Activated T-helper 17 cell treated with anti-CD3 and anti-CD28 coated beads, Interleukin-2, amount 50 U/mL, for 72 hours (primary cell): ENCODE results near the gene SPTBN1. TPM values are rescaled to one million over a fixed set of nuclear protein-coding genes. Genes with fewer than 3 reads are reported as not detected.
A peak's percentile ranks its signal among the peaks of the same experiment; 100 is the strongest.
"Not testable (repeated sequence)": the region's sequence is repeated elsewhere in the genome, so short reads cannot be mapped to it uniquely, and the experiment has no call there.

Experiments used
- ATAC-seq: fragments of 150-1000 bp; cut with Tn5 transposase; replicated peaks from 2 replicates; pipeline ENCODE4 v1.10.0; 2021; ENCODE audit warnings: mild to moderate bottlenecking, moderate library complexity
- H3K27ac Mint-ChIP-seq: one replicate; pipeline ENCODE4 v1.8.0; 2022; ENCODE audit warnings: mixed read lengths
- H3K27me3 Mint-ChIP-seq: one replicate; pipeline ENCODE4 v1.8.0; 2022; ENCODE audit warnings: mixed read lengths
- H3K36me3 Mint-ChIP-seq: one replicate; pipeline ENCODE4 v1.8.0; 2022; ENCODE audit warnings: low read depth, mild to moderate bottlenecking, mixed read lengths
- H3K4me1 Mint-ChIP-seq: one replicate; pipeline ENCODE4 v1.8.0; 2022; ENCODE audit warnings: mixed read lengths
- H3K4me3 Mint-ChIP-seq: one replicate; pipeline ENCODE4 v1.8.0; 2022; ENCODE audit warnings: mild to moderate bottlenecking, mixed read lengths
- H3K9me3 Mint-ChIP-seq: one replicate; pipeline ENCODE4 v1.8.0; 2022; ENCODE audit warnings: mixed read lengths
- total RNA-seq, 2 donors: library from RNA; stranded (reverse); gene quantifications; one replicate each; pipeline ENCODE4 v1.2.3, GENCODE V29; 2022

The SPTBN1 gene
- total RNA-seq, 2 donors from 2014 or later, result 85.3 to 101 TPM

DNA sequence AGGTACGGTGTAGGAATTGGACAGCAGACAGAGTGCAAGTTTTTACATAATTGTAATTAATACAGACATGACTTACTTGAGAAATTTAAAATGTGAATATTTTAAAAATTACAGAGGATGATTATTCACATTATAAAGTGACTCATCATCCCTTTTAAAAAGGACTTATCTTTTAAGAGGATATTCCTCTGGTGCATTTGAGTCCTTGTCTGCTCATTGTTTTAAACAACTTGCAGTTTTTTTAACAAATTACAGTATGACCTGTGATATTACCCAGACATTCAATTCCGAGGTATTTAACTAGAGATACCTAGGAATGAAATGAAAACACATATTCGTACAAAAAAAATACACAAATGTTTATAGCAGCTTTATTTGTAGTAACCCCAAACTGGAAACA is 38.0 kb downstream of the SPTBN1 start:
- Mint-ChIP-seq H3K4me3 (no peak overlapping the region), H3K27me3 (peaks cover 19% of the 10 kb centered on the region), H3K4me1 (no peaks in the 10 kb centered on the region), H3K9me3 (no peaks in the 10 kb centered on the region), H3K36me3 (no peaks in the 10 kb centered on the region), H3K27ac (no peak overlapping the region)
- ATAC-seq, result no peak

DNA sequence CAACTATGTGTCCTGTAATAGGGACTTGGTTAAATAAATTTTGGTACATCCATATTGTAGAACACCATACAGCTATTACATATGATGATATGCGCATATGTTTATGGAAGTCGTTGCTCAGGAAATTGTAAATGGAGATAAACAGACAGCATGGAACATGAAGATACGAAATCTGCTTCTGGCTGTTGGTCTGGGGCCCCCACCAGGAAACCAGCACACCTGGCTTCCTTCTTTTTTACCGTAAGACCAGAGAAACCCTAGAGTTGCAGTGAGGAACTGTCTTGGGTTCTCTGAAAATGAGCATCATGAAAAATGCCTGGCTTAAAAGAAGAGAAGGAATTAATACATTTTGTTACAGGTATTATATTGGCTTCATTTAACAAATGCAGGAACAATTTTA is 40.8 kb downstream of the SPTBN1 start:
- Mint-ChIP-seq H3K27me3 (peaks cover 14% of the 10 kb centered on the region), H3K27ac (no peak overlapping the region), H3K4me3 (no peak overlapping the region), H3K9me3 (no peaks in the 10 kb centered on the region), H3K4me1 (no peaks in the 10 kb centered on the region), H3K36me3 (no peaks in the 10 kb centered on the region)
- ATAC-seq, result no peak

- Mint-ChIP-seq H3K4me3 (no peak overlapping the region), H3K27ac (no peak overlapping the region), H3K9me3 (no peaks in the 10 kb centered on the region), H3K27me3 (peaks cover 14% of the 10 kb centered on the region), H3K4me1 (no peaks in the 10 kb centered on the region), H3K36me3 (no peaks in the 10 kb centered on the region)
- no peak for ATAC-seq
These were observed 41.9 kb downstream of the SPTBN1 start for GRCh38 chr2:54497763-54498680.

- ATAC-seq, result no peak
- Mint-ChIP-seq H3K9me3 (no peaks in the 10 kb centered on the region), H3K36me3 (no peaks in the 10 kb centered on the region), H3K4me1 (no peaks in the 10 kb centered on the region), H3K4me3 (no peak overlapping the region), H3K27me3 (peaks cover 5% of the 10 kb centered on the region), H3K27ac (no peak overlapping the region)
These were observed 43.5 kb downstream of the SPTBN1 start for GRCh38 chr2:54499661-54500060.

DNA sequence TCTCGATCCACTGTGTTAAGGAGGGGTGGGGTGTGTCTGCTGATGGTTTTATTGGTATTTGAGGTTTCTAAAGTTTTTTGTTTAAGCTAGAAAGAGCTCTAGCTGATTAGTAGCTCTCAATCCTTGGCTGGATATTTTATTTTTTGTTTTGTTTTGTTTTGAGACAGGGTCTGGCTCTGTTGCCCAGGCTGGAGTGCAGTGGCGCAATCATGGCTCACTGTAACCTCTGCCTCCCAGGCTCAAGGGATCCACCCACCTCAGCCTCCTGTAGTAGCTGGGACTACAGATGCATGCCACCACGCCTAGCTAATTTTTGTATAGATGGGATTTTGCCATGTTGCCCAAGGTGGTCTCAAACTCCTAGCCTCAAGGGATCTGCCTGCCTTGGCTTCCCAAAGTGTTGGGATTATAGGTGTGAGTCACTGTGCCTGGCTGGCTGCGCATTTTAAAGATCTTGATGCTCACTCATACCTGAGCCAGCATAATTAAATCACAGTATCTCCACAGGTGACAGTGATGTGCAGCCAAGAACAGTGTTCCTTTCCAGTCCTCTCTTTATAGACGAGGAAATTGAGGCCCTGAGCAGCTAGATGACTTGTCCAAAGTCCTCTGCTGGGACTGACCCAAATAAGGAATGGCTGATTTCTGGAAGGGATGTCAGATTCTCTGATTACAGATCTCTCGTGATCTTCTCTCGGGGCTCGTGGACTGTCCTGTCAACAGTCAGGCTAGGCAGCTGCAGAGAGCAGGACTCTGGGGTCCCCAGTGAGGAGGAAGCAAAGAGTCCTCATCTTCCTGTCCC is 44.5 kb downstream of the SPTBN1 start:
- Mint-ChIP-seq H3K27me3 (no peaks in the 10 kb centered on the region), H3K27ac (no peak overlapping the region), H3K9me3 (no peaks in the 10 kb centered on the region), H3K36me3 (no peaks in the 10 kb centered on the region), H3K4me1 (no peaks in the 10 kb centered on the region), H3K4me3 (no peak overlapping the region)
- no peak for ATAC-seq

GRCh38 chr2:54502731-54503130 is 46.6 kb downstream of the SPTBN1 start:
- Mint-ChIP-seq H3K4me3 (no peak overlapping the region), H3K9me3 (no peaks in the 10 kb centered on the region), H3K27ac (no peak overlapping the region), H3K4me1 (no peaks in the 10 kb centered on the region), H3K36me3 (no peaks in the 10 kb centered on the region), H3K27me3 (no peaks in the 10 kb centered on the region)
- no peak for ATAC-seq

GRCh38 chr2:54503192-54503591 is 47.1 kb downstream of the SPTBN1 start:
- no peaks in the 10 kb centered on the region for H3K9me3 Mint-ChIP-seq
- H3K36me3 Mint-ChIP-seq, result no peaks in the 10 kb centered on the region
- H3K4me1 Mint-ChIP-seq, result no peaks in the 10 kb centered on the region
- ATAC-seq, result peak; percentile 39
- no peak overlapping the region for H3K27ac Mint-ChIP-seq
- no peak overlapping the region for H3K4me3 Mint-ChIP-seq
- no peaks in the 10 kb centered on the region for H3K27me3 Mint-ChIP-seq

DNA sequence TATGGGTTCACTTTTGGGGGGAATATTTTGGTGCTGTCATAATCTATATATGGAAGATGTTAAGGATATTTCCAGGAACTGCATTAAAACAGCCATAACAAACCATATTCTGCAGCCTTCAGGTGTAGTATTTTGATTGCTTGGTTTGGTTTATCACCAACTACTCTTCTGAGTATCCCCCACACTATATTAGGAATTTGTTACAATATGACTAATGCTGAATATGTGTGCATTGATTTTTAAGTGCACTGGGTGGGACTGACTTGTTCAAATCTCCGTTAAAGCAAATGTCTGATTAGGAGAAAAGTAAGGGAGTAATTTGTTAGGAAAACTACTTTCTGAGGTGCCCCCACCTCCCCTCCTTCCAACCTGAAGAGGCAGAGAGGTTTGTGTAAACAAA is 47.7 kb downstream of the SPTBN1 start:
- no peaks in the 10 kb centered on the region for H3K4me1 Mint-ChIP-seq
- H3K36me3 Mint-ChIP-seq, result no peaks in the 10 kb centered on the region
- no peak for ATAC-seq
- no peak overlapping the region for H3K27ac Mint-ChIP-seq
- H3K9me3 Mint-ChIP-seq, result no peaks in the 10 kb centered on the region
- H3K27me3 Mint-ChIP-seq, result no peaks in the 10 kb centered on the region
- H3K4me3 Mint-ChIP-seq, result no peak overlapping the region

DNA sequence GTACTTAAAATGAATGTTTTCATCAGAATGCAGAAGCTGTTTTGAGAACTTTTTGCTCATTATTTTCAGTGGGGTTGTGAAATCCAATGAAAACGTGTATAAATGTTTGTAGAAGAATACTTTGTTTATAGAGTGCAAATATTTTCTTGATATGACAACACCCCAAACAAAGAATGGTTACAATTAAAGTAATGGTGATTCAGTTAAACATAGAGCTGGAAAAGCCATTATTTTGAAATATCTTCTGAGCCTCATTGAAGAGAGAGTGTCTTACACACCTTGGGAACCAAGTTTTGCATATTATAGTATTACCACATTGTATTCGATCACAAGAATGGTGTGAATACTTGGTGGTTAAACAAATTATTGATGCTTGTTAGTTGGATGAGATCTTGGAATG is 48.7 kb downstream of the SPTBN1 start:
- Mint-ChIP-seq H3K9me3 (no peaks in the 10 kb centered on the region), H3K36me3 (no peaks in the 10 kb centered on the region), H3K4me3 (no peak overlapping the region), H3K27me3 (no peaks in the 10 kb centered on the region), H3K27ac (no peak overlapping the region), H3K4me1 (no peaks in the 10 kb centered on the region)
- ATAC-seq, result no peak

DNA sequence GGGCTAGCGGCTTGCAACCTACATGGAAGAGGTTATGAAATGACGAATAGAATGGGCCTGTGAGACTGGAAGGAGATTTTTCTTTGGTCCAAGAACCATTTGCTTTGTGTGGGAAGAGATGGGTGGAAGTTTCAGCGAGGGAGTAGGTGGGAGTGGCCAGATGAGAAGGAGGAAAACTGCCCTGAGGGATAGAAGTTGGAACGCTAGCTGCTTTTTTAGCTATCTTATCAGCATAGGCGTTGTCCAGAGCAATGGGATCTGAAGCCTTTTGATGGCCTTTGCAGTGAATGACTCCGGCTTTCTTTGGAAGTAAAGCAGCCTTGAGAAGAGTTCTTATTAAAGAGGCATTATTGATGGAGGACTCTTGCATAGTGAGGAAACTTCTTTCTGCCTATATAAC is 52.4 kb downstream of the SPTBN1 start:
- ATAC-seq, result no peak
- Mint-ChIP-seq H3K4me1 (no peaks in the 10 kb centered on the region), H3K27me3 (no peaks in the 10 kb centered on the region), H3K27ac (no peak overlapping the region), H3K36me3 (no peaks in the 10 kb centered on the region), H3K9me3 (no peaks in the 10 kb centered on the region), H3K4me3 (no peak overlapping the region)

DNA sequence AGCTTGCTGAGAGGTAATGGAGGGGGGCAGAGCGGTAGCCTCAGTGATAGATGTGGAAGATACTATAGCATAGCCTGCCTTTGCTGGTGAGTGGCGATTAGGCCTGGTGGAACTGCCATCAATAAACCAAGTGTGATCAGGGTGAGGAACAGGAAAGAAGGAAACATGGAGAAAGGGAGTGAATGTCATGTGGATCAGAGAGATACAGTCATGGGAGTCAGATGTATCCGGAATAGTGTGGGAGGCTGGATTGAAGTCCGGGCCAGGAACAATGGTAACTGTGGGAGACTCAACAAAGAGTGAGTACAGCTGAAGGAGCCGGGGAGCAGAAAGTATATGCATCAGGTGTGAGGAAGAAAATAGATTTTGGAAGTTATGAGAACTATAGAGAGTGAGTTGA is 52.9 kb downstream of the SPTBN1 start:
- ATAC-seq, H3K27ac Mint-ChIP-seq, H3K9me3 Mint-ChIP-seq, H3K36me3 Mint-ChIP-seq, H3K4me3 Mint-ChIP-seq, H3K27me3 Mint-ChIP-seq, H3K4me1 Mint-ChIP-seq: not testable (repeated sequence)

DNA sequence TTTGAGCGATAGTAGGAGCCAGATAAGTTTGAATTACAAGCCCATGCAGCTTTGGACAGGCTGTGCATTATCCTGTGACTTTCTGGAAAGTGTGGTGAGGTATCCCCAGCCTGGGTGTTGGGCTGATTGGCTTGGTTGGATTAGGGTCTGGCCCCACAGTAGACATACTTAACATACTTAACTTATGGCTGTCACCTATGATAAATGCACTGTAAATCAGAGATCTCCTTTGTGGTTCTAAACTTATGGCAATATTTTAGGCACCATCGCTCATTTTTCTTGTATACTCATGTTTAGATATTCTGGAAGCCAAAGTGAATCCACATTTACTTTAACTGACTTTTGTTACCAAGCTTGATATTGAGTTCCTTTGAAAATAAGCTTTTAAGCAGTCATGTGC is 54.8 kb downstream of the SPTBN1 start:
- no peak overlapping the region for H3K4me3 Mint-ChIP-seq

DNA sequence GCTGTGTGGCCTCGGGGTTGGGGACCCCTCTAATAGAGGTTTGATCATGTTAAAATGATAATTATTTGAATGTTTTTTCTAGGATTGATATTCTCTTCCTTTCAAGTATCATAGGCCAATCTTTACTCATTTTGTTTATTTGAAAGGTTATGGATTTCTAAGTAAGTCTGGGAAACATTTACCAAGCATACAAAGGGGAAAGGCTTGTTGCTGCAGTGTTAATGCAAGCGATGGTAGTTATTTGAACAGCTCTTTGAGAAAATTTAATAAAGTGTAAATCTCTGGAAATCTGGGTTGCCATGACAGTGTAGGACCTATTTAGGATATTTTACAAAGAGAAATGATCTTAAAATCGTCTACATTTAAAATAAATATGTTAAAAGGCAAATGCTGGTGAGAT is 56.1 kb downstream of the SPTBN1 start:
- Mint-ChIP-seq H3K4me3 (no peak overlapping the region), H3K4me1 (no peaks in the 10 kb centered on the region), H3K9me3 (no peaks in the 10 kb centered on the region), H3K36me3 (no peaks in the 10 kb centered on the region), H3K27me3 (no peaks in the 10 kb centered on the region), H3K27ac (no peak overlapping the region)
- no peak for ATAC-seq

More for the DNA sequence above, 54.8 kb downstream of the SPTBN1 start:
- H3K27ac Mint-ChIP-seq, result no peak overlapping the region
- no peak for ATAC-seq
- H3K36me3 Mint-ChIP-seq, result no peaks in the 10 kb centered on the region
- no peaks in the 10 kb centered on the region for H3K9me3 Mint-ChIP-seq
- no peaks in the 10 kb centered on the region for H3K27me3 Mint-ChIP-seq
- H3K4me1 Mint-ChIP-seq, result no peaks in the 10 kb centered on the region

- H3K4me3 Mint-ChIP-seq, result no peak overlapping the region
- H3K9me3 Mint-ChIP-seq, result no peaks in the 10 kb centered on the region
- no peaks in the 10 kb centered on the region for H3K4me1 Mint-ChIP-seq
- H3K36me3 Mint-ChIP-seq, result no peaks in the 10 kb centered on the region
- no peak overlapping the region for H3K27ac Mint-ChIP-seq
- no peak for ATAC-seq
- no peaks in the 10 kb centered on the region for H3K27me3 Mint-ChIP-seq
These were observed 56.7 kb downstream of the SPTBN1 start for GRCh38 chr2:54512663-54513362.

DNA sequence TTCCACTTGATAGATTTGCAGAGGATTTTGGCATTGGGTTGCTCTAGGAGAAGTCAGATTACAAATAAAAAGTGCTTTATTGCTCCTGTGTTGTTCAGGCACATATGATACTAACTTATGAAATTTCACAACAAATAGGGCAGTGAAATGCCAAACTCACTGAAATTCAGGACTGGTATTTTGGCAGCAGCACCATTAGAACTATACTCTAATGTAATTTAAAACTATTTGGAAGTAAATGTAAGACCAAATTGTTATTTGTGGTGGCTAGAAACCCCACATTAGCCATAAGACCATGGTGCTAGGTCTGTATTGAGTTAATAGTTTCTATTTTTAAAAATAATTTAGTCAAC is 57.2 kb downstream of the SPTBN1 start:
- H3K27ac Mint-ChIP-seq, result no peak overlapping the region
- H3K4me1 Mint-ChIP-seq, result no peaks in the 10 kb centered on the region
- H3K4me3 Mint-ChIP-seq, result no peak overlapping the region
- H3K36me3 Mint-ChIP-seq, result no peaks in the 10 kb centered on the region
- H3K27me3 Mint-ChIP-seq, result no peaks in the 10 kb centered on the region
- ATAC-seq, result no peak
- no peaks in the 10 kb centered on the region for H3K9me3 Mint-ChIP-seq
